H9 (cell line): Measurements from ENCODE around the gene DPH3. TPM values are rescaled to one million over a fixed set of nuclear protein-coding genes. Genes with fewer than 3 reads are reported as not detected.

Experiments used
- DNase-seq: peaks from one replicate; pipeline ENCODE4 v3.0.0-alpha.2; 2017
- H2AFZ ChIP-seq: one replicate; pipeline ENCODE4 v1.6.1; 2013; ENCODE audit warnings: mild to moderate bottlenecking, low read length, control low read depth, moderate library complexity
- H2AK5ac ChIP-seq: 2 replicates; pipeline ENCODE4 v1.6.1; 2013; ENCODE audit warnings: low read length, control low read depth, mixed read lengths; ENCODE audit not compliant: insufficient read length
- H2BK120ac ChIP-seq: one replicate; pipeline ENCODE4 v1.6.1; 2013; ENCODE audit warnings: low read depth, mild to moderate bottlenecking, low read length, control low read depth, inconsistent platforms; ENCODE audit not compliant: poor library complexity, severe bottlenecking
- H2BK12ac ChIP-seq: 2 replicates; pipeline ENCODE4 v1.6.1; 2013; ENCODE audit warnings: low read length, control low read depth, mixed read lengths, low read depth; ENCODE audit not compliant: insufficient read length
- H2BK15ac ChIP-seq: 2 replicates; pipeline ENCODE4 v1.6.1; 2013; ENCODE audit warnings: low read depth, low read length, control low read depth
- H2BK20ac ChIP-seq: one replicate; pipeline ENCODE4 v1.6.1; 2013; ENCODE audit warnings: low read depth, mild to moderate bottlenecking, low read length, control low read depth, inconsistent platforms; ENCODE audit not compliant: poor library complexity, severe bottlenecking
- H2BK5ac ChIP-seq: 2 replicates; pipeline ENCODE4 v1.6.1; 2013; ENCODE audit warnings: low read length, control low read depth, mixed read lengths; ENCODE audit not compliant: insufficient read length
- H3K14ac ChIP-seq: 2 replicates; pipeline ENCODE4 v1.6.1; 2013; ENCODE audit warnings: low read length, control low read depth; ENCODE audit not compliant: insufficient read depth
- H3K18ac ChIP-seq: 2 replicates; pipeline ENCODE4 v1.6.1; 2013; ENCODE audit warnings: low read depth, mild to moderate bottlenecking, mixed read lengths, low read length, control low read depth; ENCODE audit not compliant: insufficient read length
- H3K23ac ChIP-seq: 2 replicates; pipeline ENCODE4 v1.6.1; 2013; ENCODE audit warnings: low read length, control low read depth, mixed read lengths, low read depth; ENCODE audit not compliant: insufficient read length
- H3K23me2 ChIP-seq: 2 replicates; pipeline ENCODE4 v1.6.1; 2013; ENCODE audit warnings: low read depth, mild to moderate bottlenecking, mixed read lengths, low read length, control low read depth; ENCODE audit not compliant: insufficient read length, poor library complexity, severe bottlenecking
- H3K27ac ChIP-seq: 2 replicates; pipeline ENCODE4 v1.5.1; 2013; ENCODE audit warnings: low read length, control low read depth, mixed read lengths, low read depth; ENCODE audit not compliant: insufficient read length
- H3K27me3 ChIP-seq: 2 replicates; pipeline ENCODE4 v1.6.1; 2013; ENCODE audit warnings: low read length, control low read depth, inconsistent platforms; ENCODE audit not compliant: insufficient read depth
- H3K4ac ChIP-seq: 2 replicates; pipeline ENCODE4 v1.6.1; 2013; ENCODE audit warnings: low read depth, mild to moderate bottlenecking, control low read depth, inconsistent platforms, low read length, moderate library complexity
- H3K4me1 ChIP-seq: 2 replicates; pipeline ENCODE4 v1.6.1; 2013; ENCODE audit warnings: low read length, control low read depth, inconsistent platforms; ENCODE audit not compliant: insufficient read depth
- H3K4me2 ChIP-seq: 2 replicates; pipeline ENCODE4 v1.6.1; 2013; ENCODE audit warnings: low read length, control low read depth, mixed read lengths; ENCODE audit not compliant: insufficient read length, insufficient read depth
- H3K56ac ChIP-seq: 2 replicates; pipeline ENCODE4 v1.6.1; 2013; ENCODE audit warnings: low read depth, mild to moderate bottlenecking, mixed read lengths, low read length, control low read depth; ENCODE audit not compliant: insufficient read length
- H3K79me1 ChIP-seq: 2 replicates; pipeline ENCODE4 v1.6.1; 2013; ENCODE audit warnings: low read depth, mild to moderate bottlenecking, moderate library complexity, low read length, control low read depth, inconsistent platforms; ENCODE audit not compliant: insufficient read depth, poor library complexity, severe bottlenecking
- H3K79me2 ChIP-seq: 2 replicates; pipeline ENCODE4 v1.6.1; 2013; ENCODE audit warnings: low read length, control low read depth, inconsistent platforms; ENCODE audit not compliant: insufficient read depth
- H3K9ac ChIP-seq: 2 replicates; pipeline ENCODE4 v1.6.1; 2013; ENCODE audit warnings: low read length, control low read depth, mixed read lengths; ENCODE audit not compliant: insufficient read length; ENCODE audit errors: extremely low read depth
- H3K9me3 ChIP-seq: one replicate; pipeline ENCODE4 v1.6.1; 2013; ENCODE audit warnings: low read depth, low read length, inconsistent platforms; ENCODE audit not compliant: control insufficient read depth
- H3T11ph ChIP-seq: one replicate; pipeline ENCODE4 v1.6.1; 2013; ENCODE audit warnings: mild to moderate bottlenecking, low read length, control low read depth, inconsistent platforms
- H4K20me1 ChIP-seq: one replicate; pipeline ENCODE4 v1.6.1; 2013; ENCODE audit not compliant: control insufficient read depth, insufficient read length, insufficient read depth
- H4K5ac ChIP-seq: 2 replicates; pipeline ENCODE4 v1.6.1; 2013; ENCODE audit warnings: low read depth, mild to moderate bottlenecking, mixed read lengths, low read length, control low read depth; ENCODE audit not compliant: insufficient read length
- H4K8ac ChIP-seq: replicated peaks from 2 replicates; pipeline ENCODE4 v1.6.1; 2013; ENCODE audit warnings: low read length, control low read depth, mixed read lengths, low read depth; ENCODE audit not compliant: insufficient read length
- H4K91ac ChIP-seq: 2 replicates; pipeline ENCODE4 v1.6.1; 2013; ENCODE audit warnings: low read depth, mild to moderate bottlenecking, moderate library complexity, mixed read lengths, low read length, control low read depth; ENCODE audit not compliant: insufficient read length
- H3K27ac Mint-ChIP-seq, 3 experiments: 2 replicates in 2 of 3; 3 replicates in 1 of 3; pipeline ENCODE4 v1.8.0; 2020 to 2021; ENCODE audit warnings: mixed read lengths in 3 of 3, mild to moderate bottlenecking in 1 of 3, moderate library complexity in 1 of 3
- H3K27me3 Mint-ChIP-seq: 2 replicates; pipeline ENCODE4 v1.8.0; 2021; ENCODE audit warnings: low read depth, mild to moderate bottlenecking, moderate library complexity, mixed read lengths
- H3K36me3 Mint-ChIP-seq, 3 experiments: 2 replicates in 2 of 3; 3 replicates in 1 of 3; pipeline ENCODE4 v1.8.0; 2020 to 2021; ENCODE audit warnings: low read depth in 3 of 3, mixed read lengths in 3 of 3; ENCODE audit not compliant: insufficient read depth in 1 of 3
- H3K4me1 Mint-ChIP-seq, 2 experiments: 2 replicates each; pipeline ENCODE4 v1.8.0; 2020; ENCODE audit warnings: mixed read lengths in 2 of 2
- H3K4me3 Mint-ChIP-seq, 2 experiments: 2 replicates in 1 of 2; 3 replicates in 1 of 2; pipeline ENCODE4 v1.8.0; 2020 to 2021; ENCODE audit warnings: mild to moderate bottlenecking in 2 of 2, mixed read lengths in 2 of 2, moderate library complexity in 1 of 2
- H3K9me3 Mint-ChIP-seq, 2 experiments: 2 replicates in 1 of 2; 3 replicates in 1 of 2; pipeline ENCODE4 v1.8.0; 2020; ENCODE audit warnings: mild to moderate bottlenecking in 2 of 2, mixed read lengths in 2 of 2, moderate library complexity in 1 of 2
- WGBS: extraction: QIAGEN DNeasy Blood & Tissue Kit; methylation state at CpG from one replicate; pipeline ENCODE4 v1.1.7; 2013; ENCODE audit warnings: missing lambda C conversion rate, low lambda C conversion rate, mixed read lengths; ENCODE audit not compliant: insufficient read length; ENCODE audit errors: extremely low coverage; 5-methylcytosine and 5-hydroxymethylcytosine counted together
- total RNA-seq: library from RNA; stranded (reverse); gene quantifications from 2 replicates; pipeline ENCODE4 v1.2.1, GENCODE V29; 2021
- TF ChIP-seq, protein P1 (sequence below): fragments of 200-600 bp; sonication (generic); conservative IDR thresholded peaks from 3 replicates; pipeline ENCODE4 v1.8.0; 2021; ENCODE audit warnings: antibody characterized with exemption, mild to moderate bottlenecking

The DPH3 gene
- total RNA-seq, 1 experiment from 2014 or later, result 36.2 TPM

GRCh38 chr3:16286161-16286560 lies 21.4 kb upstream of the DPH3 start:
- H2AFZ ChIP-seq, result no peak overlapping the region
- H3K9me3 ChIP-seq, result no peaks in the 10 kb centered on the region
- H4K20me1 ChIP-seq, result no peaks in the 10 kb centered on the region
- Mint-ChIP-seq H3K27me3 (no peaks in the 10 kb centered on the region), H3K27ac (no peak overlapping the region; a peak in 1 of 7 replicates), H3K4me1 (no peaks in the 10 kb centered on the region), H3K36me3 (peaks cover 9 to 32% (median 12%) of the 10 kb centered on the region in 3 experiments), H3K4me3 (no peak overlapping the region), H3K9me3 (no peaks in the 10 kb centered on the region)
- H2BK15ac ChIP-seq, result no peak overlapping the region
- H3K27ac ChIP-seq, result no peak overlapping the region
- H3K23ac ChIP-seq, result no peak overlapping the region
- WGBS, result no CpG with 5 or more reads among the region's 3 CpGs
- no peaks in the 10 kb centered on the region for H3K23me2 ChIP-seq
- no peaks in the 10 kb centered on the region for H3K79me2 ChIP-seq
- no peak overlapping the region for H3K4ac ChIP-seq
- H4K8ac ChIP-seq, result no peak overlapping the region
- no peak overlapping the region for H2BK120ac ChIP-seq
- no peaks in the 10 kb centered on the region for H3K79me1 ChIP-seq
- no peaks in the 10 kb centered on the region for H3K27me3 ChIP-seq
- no peaks in the 10 kb centered on the region for H3K4me1 ChIP-seq
- no peak overlapping the region for H4K5ac ChIP-seq
- H3K18ac ChIP-seq, result no peak overlapping the region
- no peak overlapping the region for H3T11ph ChIP-seq
- TF ChIP-seq, protein P1, sequence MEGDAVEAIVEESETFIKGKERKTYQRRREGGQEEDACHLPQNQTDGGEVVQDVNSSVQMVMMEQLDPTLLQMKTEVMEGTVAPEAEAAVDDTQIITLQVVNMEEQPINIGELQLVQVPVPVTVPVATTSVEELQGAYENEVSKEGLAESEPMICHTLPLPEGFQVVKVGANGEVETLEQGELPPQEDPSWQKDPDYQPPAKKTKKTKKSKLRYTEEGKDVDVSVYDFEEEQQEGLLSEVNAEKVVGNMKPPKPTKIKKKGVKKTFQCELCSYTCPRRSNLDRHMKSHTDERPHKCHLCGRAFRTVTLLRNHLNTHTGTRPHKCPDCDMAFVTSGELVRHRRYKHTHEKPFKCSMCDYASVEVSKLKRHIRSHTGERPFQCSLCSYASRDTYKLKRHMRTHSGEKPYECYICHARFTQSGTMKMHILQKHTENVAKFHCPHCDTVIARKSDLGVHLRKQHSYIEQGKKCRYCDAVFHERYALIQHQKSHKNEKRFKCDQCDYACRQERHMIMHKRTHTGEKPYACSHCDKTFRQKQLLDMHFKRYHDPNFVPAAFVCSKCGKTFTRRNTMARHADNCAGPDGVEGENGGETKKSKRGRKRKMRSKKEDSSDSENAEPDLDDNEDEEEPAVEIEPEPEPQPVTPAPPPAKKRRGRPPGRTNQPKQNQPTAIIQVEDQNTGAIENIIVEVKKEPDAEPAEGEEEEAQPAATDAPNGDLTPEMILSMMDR, result no peak
- H3K56ac ChIP-seq, result no peak overlapping the region
- no peak overlapping the region for H2BK12ac ChIP-seq
- H2BK5ac ChIP-seq, result no peak overlapping the region
- no peak overlapping the region for H3K9ac ChIP-seq
- no peak overlapping the region for H3K4me2 ChIP-seq
- no peak overlapping the region for H2BK20ac ChIP-seq
- no peak overlapping the region for H4K91ac ChIP-seq
- DNase-seq, result no peak
- H3K14ac ChIP-seq, result no peak overlapping the region
- H2AK5ac ChIP-seq, result no peak overlapping the region
